C4-2B (cell line): ENCODE results near the gene KLK8.
"Not testable (repeated sequence)": the region's sequence is repeated elsewhere in the genome, so short reads cannot be mapped to it uniquely, and the experiment has no call there.

Source experiments
- H3K27ac ChIP-seq: fragments of 450-650 bp; 2 replicates; pipeline ENCODE4 v1.5.1; 2017
- ZFX ChIP-seq: fragments of 450-650 bp; IDR thresholded peaks from 2 replicates; pipeline ENCODE4 v1.6.1; 2017
- TF ChIP-seq, protein P1 (sequence below): fragments of 450-650 bp; conservative IDR thresholded peaks from 2 replicates; pipeline ENCODE4 v1.5.1; 2017; ENCODE audit warnings: mild to moderate bottlenecking

The KLK8 gene

DNA sequence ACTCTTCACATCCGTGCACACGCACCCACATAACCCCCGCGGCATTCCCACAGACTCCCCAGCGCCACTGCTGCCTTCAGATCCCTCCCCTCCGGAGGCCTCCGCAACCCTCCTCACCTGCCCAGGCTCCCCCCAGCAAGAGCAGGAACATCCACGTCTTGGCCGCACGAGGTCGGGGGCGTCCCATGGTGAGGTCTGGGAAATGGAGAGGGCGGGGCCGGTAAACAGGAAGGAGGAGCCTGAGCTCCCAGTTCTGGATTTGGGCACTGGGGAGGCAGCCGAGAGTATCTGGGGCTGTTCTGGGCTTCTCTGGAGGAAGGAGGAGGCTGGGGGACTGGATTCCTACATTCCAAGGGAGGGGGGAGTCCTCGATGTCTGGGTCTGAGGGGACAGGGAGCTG, 423 bp downstream of the KLK8 start:
- H3K27ac ChIP-seq = no peak overlapping the region

DNA sequence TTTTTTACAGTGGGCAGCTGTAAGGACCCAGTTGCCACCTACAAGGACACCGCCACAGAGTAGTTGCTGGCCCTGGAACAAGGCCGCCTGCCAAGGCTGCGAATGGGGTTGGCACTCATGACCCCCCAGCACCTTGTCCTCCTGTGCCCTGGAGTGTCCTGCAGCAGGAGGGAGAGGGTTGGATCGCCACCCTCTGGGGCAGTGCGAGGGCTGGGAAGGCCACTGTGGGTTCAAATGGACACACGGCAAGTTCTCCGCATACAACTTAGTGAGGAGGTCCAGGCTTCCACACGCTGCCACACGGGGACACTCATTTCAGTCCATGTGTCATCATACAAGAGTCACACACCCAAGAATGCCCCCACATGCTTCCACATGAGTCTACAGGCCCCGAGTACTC, 978 bp downstream of the KLK8 start:
- no peak overlapping the region for H3K27ac ChIP-seq
- no peak for TF ChIP-seq ZFX
- TF ChIP-seq, protein P1, sequence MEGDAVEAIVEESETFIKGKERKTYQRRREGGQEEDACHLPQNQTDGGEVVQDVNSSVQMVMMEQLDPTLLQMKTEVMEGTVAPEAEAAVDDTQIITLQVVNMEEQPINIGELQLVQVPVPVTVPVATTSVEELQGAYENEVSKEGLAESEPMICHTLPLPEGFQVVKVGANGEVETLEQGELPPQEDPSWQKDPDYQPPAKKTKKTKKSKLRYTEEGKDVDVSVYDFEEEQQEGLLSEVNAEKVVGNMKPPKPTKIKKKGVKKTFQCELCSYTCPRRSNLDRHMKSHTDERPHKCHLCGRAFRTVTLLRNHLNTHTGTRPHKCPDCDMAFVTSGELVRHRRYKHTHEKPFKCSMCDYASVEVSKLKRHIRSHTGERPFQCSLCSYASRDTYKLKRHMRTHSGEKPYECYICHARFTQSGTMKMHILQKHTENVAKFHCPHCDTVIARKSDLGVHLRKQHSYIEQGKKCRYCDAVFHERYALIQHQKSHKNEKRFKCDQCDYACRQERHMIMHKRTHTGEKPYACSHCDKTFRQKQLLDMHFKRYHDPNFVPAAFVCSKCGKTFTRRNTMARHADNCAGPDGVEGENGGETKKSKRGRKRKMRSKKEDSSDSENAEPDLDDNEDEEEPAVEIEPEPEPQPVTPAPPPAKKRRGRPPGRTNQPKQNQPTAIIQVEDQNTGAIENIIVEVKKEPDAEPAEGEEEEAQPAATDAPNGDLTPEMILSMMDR = no peak

More for the DNA sequence above, 423 bp downstream of the KLK8 start:
- TF ChIP-seq, protein P1 = no peak
- TF ChIP-seq ZFX = no peak

DNA sequence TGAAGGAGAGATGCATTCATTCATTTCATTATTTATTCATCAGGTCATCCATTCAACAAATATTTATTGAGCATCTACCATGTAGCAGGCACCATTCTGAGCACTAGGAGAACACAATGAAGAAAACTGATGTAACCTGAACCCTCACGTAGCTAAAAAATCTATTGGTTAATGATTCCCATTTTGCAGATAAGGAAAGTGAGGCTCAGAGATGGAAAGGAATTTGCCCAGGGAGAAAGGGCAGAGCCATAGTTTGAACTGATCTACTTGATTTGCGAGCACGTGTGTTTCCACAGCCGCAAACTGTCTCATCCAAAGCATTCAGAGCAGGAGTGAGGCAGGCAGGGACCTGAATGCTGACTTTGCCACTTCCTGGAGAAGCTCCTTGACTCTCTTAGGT, 2.7 kb downstream of the KLK8 start:
- no peak overlapping the region for H3K27ac ChIP-seq
- no peak for TF ChIP-seq ZFX
- TF ChIP-seq, protein P1 = no peak

DNA sequence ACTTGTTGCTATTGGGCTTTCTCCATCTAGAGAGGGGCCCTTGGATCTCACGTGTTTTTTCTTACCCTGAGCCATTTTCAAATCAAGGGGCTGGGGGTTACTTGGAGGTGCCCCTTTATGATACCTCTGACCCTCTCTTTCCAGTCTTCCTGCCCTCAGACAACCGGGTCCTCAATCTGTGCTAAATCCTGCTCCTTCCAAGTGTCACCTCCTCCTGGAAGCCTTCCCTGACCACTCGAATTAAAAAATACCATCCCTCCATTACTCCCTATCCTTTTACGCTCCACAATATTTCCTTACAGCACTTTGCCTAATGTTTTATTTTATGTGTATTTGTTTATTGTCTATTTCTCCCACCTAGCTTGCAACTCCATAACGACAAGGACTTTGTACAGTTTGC, 3.3 kb downstream of the KLK8 start:
- TF ChIP-seq, protein P1 = no peak
- TF ChIP-seq ZFX = no peak
- H3K27ac ChIP-seq = no peak overlapping the region

DNA sequence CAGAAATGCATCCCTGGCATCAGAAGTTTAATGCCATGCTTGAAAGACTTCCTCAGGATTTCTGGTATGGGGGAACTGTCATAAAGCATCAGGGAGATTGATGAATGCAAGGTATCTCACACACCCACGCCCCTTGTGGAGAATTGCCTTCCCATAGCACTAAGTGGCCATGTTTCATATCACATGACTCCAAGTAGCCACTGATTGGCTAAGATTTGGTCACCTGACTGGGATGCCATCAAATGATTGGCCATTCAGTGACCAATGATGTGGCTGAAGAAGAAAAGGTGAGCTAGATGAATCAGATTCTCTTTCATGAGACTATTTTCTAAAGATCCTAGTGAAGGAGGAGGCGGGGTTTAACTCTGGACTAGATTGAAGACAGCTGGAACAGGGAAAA, 7.3 kb downstream of the KLK8 start:
- no peak for TF ChIP-seq ZFX
- TF ChIP-seq, protein P1 = no peak
- H3K27ac ChIP-seq = no peak overlapping the region

DNA sequence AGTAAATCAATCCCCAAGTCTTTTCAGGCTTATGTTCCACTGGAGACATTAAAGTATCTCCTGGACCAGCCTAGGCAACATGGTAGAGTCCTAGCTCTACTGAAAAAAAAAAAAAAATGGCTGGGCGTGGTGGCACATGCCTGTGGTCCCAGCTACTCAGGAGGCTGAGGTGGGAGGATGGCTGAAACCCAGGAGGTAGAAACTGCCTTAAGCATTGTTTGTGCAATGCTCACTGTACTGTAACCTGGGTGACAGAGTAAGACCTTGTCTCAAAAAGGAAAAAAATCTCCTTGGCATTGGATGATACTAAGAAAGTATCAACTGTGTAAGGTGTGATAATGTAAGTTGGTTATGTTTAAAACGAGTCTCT, 8.8 kb downstream of the KLK8 start:
- H3K27ac ChIP-seq = no peak overlapping the region
- TF ChIP-seq ZFX = no peak
- TF ChIP-seq, protein P1 = no peak

DNA sequence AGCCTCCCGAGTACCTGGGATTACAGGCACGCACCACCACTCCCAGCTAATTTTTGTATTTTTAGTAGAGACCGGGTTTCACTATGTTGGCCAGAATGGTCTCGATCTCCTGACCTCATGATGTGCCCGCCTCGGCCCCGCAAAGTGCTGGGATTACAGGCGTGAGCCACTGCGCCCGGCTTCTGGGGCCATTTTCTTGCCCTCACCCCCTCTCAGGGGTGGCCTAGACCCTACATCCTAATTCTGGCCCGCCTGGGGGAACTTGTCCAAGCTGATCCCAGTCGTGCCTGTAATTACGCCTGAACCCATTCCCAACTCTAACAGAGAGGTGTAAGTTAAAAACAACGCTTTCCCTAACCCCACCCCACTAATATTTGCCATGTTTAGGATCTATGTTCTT, 17.0 kb downstream of the KLK8 start:
- H3K27ac ChIP-seq = not testable (repeated sequence)

DNA sequence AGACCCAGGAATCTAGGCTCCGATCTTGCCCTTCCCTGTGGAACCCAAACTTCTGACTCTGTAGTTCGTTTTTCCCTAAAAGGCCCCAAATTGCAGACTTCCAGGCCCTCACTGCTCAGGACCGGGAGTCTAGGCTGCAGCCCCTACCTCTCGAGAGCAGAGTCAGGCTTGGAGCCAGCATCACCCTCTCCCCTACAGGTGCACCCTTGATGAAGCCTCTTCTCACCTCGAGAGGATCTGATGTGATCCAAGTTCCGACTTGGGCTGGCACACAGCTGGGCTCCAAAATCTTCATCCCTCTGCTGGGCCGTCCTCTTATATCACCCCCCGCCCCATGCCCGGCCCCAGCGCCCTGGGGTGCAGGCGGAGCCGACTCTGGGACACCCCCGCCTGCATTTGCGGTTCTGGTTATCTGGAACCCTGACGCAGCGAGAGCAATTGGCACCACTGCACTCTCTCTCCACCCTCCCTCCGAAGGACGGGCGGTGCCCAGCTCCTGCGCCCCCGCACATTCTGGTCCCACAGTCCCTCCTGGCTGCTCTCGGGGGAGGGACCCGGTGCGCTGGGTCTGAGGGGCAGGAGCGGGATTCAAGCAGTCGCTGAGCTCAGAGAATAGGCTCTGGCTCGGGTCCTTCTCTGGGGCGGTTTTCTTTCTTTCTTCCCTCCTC, 17.6 kb downstream of the KLK8 start, which contains the start of gene KLK7:
TSS of gene KLK7 (minus strand) at position 293 of the 668 bp plus-strand sequence. CDS start 1,518 bp downstream, outside the sequence.
- H3K27ac ChIP-seq = no peak within 1 kb of the TSS
- no peak for TF ChIP-seq ZFX
- TF ChIP-seq, protein P1 = no peak
